Measurements from ENCODE around the gene CD38.

The CD38 gene

DNA sequence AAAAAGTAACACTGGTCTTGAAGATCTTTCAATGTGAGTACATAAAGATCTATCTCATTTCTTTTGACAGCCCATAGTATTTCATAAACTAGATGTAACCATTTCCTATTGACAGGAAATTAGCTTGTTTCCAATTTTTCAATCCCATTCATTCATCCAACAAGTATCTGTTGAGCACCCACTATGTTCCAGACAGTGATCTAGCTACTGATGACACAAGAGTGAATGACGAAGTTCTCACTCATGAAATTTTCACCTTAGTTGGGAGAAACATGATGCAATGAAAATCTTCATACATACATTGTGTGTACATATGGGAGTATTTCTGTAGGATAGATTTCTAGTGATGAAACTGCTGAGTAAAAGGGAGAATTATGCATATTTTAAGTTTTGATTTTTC lies 1.7 kb downstream of the CD38 start:
- POLR2A ChIA-PET, result no interaction called here

DNA sequence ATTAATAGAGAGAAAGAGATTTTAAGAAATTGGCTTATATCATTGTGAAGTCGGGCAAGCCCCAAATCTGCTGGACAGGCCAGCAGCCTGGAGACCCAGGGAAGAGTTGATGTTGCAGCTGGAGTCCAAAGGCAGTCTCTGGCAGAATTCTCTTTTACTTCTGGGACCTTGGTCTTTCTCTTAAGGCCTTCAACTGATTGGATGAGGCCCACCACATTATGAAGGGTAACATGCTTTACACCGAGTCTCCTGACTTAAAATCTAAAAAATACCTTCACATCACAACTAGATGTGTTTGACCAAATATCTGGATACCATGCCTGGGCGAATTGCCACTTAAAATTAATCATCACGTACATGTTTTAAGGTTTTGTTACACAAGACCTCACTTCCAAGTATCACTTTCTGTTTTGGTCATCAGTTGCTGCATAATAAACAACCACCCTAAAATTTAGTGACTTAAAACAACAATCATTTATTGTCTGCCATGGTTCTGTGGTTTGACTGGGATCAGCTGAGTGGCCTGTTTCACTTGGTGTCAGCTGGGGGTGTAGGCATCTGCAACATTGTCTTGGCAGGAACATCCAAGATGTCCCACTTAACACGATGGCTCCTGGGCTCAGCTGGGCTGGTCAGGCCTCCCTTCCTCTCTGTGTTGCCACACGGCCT lies 3.4 kb downstream of the CD38 start:
- TF ChIP-seq, protein P1, sequence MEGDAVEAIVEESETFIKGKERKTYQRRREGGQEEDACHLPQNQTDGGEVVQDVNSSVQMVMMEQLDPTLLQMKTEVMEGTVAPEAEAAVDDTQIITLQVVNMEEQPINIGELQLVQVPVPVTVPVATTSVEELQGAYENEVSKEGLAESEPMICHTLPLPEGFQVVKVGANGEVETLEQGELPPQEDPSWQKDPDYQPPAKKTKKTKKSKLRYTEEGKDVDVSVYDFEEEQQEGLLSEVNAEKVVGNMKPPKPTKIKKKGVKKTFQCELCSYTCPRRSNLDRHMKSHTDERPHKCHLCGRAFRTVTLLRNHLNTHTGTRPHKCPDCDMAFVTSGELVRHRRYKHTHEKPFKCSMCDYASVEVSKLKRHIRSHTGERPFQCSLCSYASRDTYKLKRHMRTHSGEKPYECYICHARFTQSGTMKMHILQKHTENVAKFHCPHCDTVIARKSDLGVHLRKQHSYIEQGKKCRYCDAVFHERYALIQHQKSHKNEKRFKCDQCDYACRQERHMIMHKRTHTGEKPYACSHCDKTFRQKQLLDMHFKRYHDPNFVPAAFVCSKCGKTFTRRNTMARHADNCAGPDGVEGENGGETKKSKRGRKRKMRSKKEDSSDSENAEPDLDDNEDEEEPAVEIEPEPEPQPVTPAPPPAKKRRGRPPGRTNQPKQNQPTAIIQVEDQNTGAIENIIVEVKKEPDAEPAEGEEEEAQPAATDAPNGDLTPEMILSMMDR (IDR thresholded peaks at IDR 0.05; ENCODE audit: control extremely low read depth, extremely low read depth, low read depth, missing control alignments), result no peak
- POLR2A ChIA-PET, result no interaction called here
- DNase-seq (ENCODE audit: extremely low spot score), result no peak
- CTCF ChIA-PET, result interaction anchor here (1.1 to 1.6 kb wide), 3 partner anchors 18 to 101 kb away, joined by 3 to 6 read pairs (median 4); no protein-coding TSS in a partner anchor

More for the DNA sequence above, 1.7 kb downstream of the CD38 start:
- TF ChIP-seq, protein P1 (IDR thresholded peaks at IDR 0.05; ENCODE audit: control extremely low read depth, extremely low read depth, low read depth, missing control alignments), result no peak
- CTCF ChIA-PET, result interaction anchor here (0.6 to 1.7 kb wide), 6 partner anchors 9 to 282 kb away, joined by 3 to 7 read pairs (median 3); no protein-coding TSS in a partner anchor
- DNase-seq (ENCODE audit: extremely low spot score), result no peak

DNA sequence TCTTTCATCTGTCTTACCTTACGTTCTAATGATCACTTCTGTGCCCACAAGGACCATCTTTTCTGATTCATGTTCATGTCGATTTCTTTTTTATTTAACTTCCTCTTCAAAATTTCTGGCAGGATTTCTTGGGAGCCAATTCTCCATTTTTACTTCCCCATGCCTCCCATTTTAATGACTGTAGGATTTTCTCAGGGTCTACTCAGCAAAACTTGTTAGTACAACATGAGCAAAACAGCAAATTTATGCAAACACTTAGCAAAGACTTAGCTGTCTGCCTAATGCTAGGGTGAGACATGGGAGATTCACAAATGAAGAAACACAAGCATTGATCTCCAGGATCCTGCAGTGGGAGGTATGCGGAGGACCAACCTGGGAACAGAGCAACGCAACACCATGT lies 5.5 kb downstream of the CD38 start:
- CTCF ChIA-PET, result interaction anchor here (1.3 to 1.7 kb wide), 4 partner anchors 11 to 304 kb away, joined by 4 to 6 read pairs (median 4); no protein-coding TSS in a partner anchor

DNA sequence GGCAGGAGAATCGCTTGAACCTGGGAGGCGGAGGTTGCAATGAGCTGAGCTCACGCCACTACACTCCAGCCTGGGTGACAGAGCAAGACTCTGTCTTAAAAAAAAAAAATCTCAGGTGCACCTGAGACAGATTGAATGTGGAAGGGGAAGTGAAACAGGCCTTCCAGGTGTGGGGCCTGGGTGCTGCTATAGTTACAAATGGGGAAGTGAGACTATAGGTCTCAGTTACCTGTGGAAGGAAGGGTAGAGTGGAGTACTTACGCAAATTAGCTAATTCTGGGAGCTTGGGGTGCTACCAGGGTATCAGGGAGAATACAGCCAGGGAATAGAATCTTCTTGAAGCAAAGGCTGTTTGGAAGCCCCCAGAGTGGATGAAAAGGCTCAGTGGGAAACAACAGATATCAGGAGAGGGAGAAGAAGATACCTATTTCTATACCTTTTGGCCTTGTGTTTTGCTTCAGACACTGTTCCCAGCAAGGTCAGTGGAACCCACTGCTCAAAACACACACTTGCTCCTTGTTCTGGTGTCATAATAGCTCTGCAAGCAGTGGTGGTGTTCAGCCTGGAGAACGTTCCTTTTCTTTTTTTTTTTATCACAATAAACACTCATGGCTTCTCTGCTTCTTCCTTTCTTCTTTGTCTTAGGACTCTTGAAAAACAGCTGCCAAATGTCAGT lies 7.0 kb downstream of the CD38 start:
- CTCF ChIA-PET, result interaction anchor here (0.8 to 6.0 kb wide), 4 partner anchors 20 to 306 kb away, joined by 3 to 38 read pairs (median 4); no protein-coding TSS in a partner anchor

More for the DNA sequence above, 5.5 kb downstream of the CD38 start:
- POLR2A ChIA-PET, result no interaction called here
- DNase-seq (ENCODE audit: extremely low spot score), result no peak
- TF ChIP-seq, protein P1 (IDR thresholded peaks at IDR 0.05; ENCODE audit: control extremely low read depth, extremely low read depth, low read depth, missing control alignments), result no peak

GRCh38 chr4:15786743-15787142 lies 8.6 kb downstream of the CD38 start:
- CTCF ChIA-PET, result interaction anchor here (1.2 to 6.0 kb wide), 3 partner anchors 19 to 216 kb away, joined by 3 to 38 read pairs (median 3); no protein-coding TSS in a partner anchor
- POLR2A ChIA-PET, result no interaction called here
- no peak for DNase-seq (ENCODE audit: extremely low spot score)
- TF ChIP-seq, protein P1 (IDR thresholded peaks at IDR 0.05; ENCODE audit: control extremely low read depth, extremely low read depth, low read depth, missing control alignments), result no peak

More for the DNA sequence above, 7.0 kb downstream of the CD38 start:
- TF ChIP-seq, protein P1 (IDR thresholded peaks at IDR 0.05; ENCODE audit: control extremely low read depth, extremely low read depth, low read depth, missing control alignments), result no peak
- POLR2A ChIA-PET, result no interaction called here
- peak; percentile 60 for DNase-seq (ENCODE audit: extremely low spot score)

DNA sequence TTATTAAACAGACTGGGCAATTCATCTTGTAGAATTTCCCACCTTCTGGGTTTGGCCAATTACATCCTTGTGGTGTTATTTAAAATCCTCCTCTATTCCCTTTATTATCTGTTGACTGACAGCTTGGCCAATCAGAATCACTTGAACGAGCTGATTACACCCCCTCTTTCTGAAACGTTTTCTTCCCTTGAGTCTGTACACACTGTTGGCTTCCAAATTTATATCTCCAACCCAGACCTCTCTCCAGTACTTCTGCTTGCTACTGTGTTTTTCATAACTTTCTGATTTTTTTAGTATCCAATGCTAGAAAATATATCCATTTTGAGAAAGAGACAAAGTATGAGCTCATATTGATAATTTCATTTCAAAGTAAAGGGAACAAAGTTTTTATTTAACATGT lies 14.8 kb downstream of the CD38 start:
- TF ChIP-seq, protein P1 (IDR thresholded peaks at IDR 0.05; ENCODE audit: control extremely low read depth, extremely low read depth, low read depth, missing control alignments), result no peak
- ChIA-PET CTCF (interaction anchor here (1.0 to 2.0 kb wide), 3 partner anchors 11 to 16 kb away, joined by 3 to 13 read pairs (median 5); no protein-coding TSS in a partner anchor), POLR2A (no interaction called here)
- no peak for DNase-seq (ENCODE audit: extremely low spot score)
